SK-N-MC (cell line): Measurements from ENCODE around the gene CYFIP2.
A peak's percentile ranks its signal among the peaks of the same experiment; 100 is the strongest.

Source experiments
- DNase-seq: peaks from one replicate; pipeline ENCODE4 v3.0.0-alpha.2; 2011; ENCODE audit warnings: low read depth, low spot score
- H3K27ac ChIP-seq: fragments of 200-600 bp; sonication (generic); 2 replicates; pipeline ENCODE4 v1.5.1; 2016; ENCODE audit warnings: mixed run types
- H3K36me3 ChIP-seq: fragments of 200-600 bp; sonication (generic); 2 replicates; pipeline ENCODE4 v1.6.1; 2017; ENCODE audit warnings: antibody characterized with exemption, low read length, mixed read lengths; ENCODE audit not compliant: insufficient read depth
- H3K4me3 ChIP-seq: fragments of 200-600 bp; sonication (generic); 2 replicates; pipeline ENCODE4 v1.5.1; 2016
- H3K9ac ChIP-seq: fragments of 200-600 bp; sonication (generic); 2 replicates; pipeline ENCODE4 v1.8.0; 2017; ENCODE audit warnings: mixed run types, mixed read lengths; ENCODE audit not compliant: insufficient read length
- H3K9me3 ChIP-seq: fragments of 200-600 bp; sonication (generic); 2 replicates; pipeline ENCODE4 v1.6.1; 2017; ENCODE audit warnings: low read depth, mild to moderate bottlenecking, antibody characterized with exemption, low read length, moderate library complexity, mixed read lengths
- EZH2 ChIP-seq: fragments of 200-600 bp; sonication (generic); IDR thresholded peaks from one replicate; pipeline ENCODE4 v1.6.1; 2017; ENCODE audit warnings: antibody characterized with exemption
- FOXP2 ChIP-seq: optimal IDR thresholded peaks from 2 replicates; pipeline ENCODE3; 2011; ENCODE audit warnings: mild to moderate bottlenecking, moderate library complexity; ENCODE audit not compliant: insufficient read depth; ENCODE audit errors: extremely low read length, control extremely low read depth
- POLR2AphosphoS5 ChIP-seq: IDR thresholded peaks from 2 replicates; pipeline ENCODE4 v1.6.1; 2012; ENCODE audit warnings: mild to moderate bottlenecking, low read depth, low read length, borderline replicate concordance

CYFIP2 gene

GRCh38 chr5:157267761-157268480 is 2.0 kb downstream of the CYFIP2 start:
- DNase-seq: no peak
- Histone ChIP-seq H3K9me3 (no peaks in the 10 kb centered on the region), H3K4me3 (no peak overlapping the region), H3K9ac (no peak overlapping the region), H3K27ac (no peak overlapping the region), H3K36me3 (no peaks in the 10 kb centered on the region)
- no peak for TF ChIP-seq POLR2AphosphoS5
- TF ChIP-seq EZH2: no peak
- TF ChIP-seq FOXP2: no peak

- Histone ChIP-seq H3K9ac (no peak overlapping the region), H3K36me3 (no peaks in the 10 kb centered on the region), H3K27ac (no peak overlapping the region), H3K9me3 (no peaks in the 10 kb centered on the region), H3K4me3 (no peak overlapping the region)
- no peak for DNase-seq
- TF ChIP-seq EZH2: no peak
- TF ChIP-seq POLR2AphosphoS5: no peak
- no peak for TF ChIP-seq FOXP2
These were observed 3.3 kb downstream of the CYFIP2 start for GRCh38 chr5:157269165-157269671.

- H3K9ac ChIP-seq: no peak overlapping the region
- no peak overlapping the region for H3K27ac ChIP-seq
- H3K4me3 ChIP-seq: no peak overlapping the region
- H3K36me3 ChIP-seq: no peaks in the 10 kb centered on the region
- H3K9me3 ChIP-seq: no peaks in the 10 kb centered on the region; the same call in 1 of the 2 replicates
- TF ChIP-seq EZH2 (no peak), POLR2AphosphoS5 (no peak), FOXP2 (no peak)
- no peak for DNase-seq
These were observed 3.9 kb downstream of the CYFIP2 start for GRCh38 chr5:157269761-157270272.

GRCh38 chr5:157270771-157271170 is 4.8 kb downstream of the CYFIP2 start:
- H3K9ac ChIP-seq: no peak overlapping the region

GRCh38 chr5:157271740-157272271 is 5.9 kb downstream of the CYFIP2 start:
- TF ChIP-seq EZH2 (no peak), FOXP2 (no peak), POLR2AphosphoS5 (no peak)
- H3K4me3 ChIP-seq: no peak overlapping the region
- H3K27ac ChIP-seq: peak overlapping the region; percentile 26; the same call in 1 of the 2 replicates
- H3K36me3 ChIP-seq: no peaks in the 10 kb centered on the region
- no peak for DNase-seq
- peak overlapping the region; percentile 30 for H3K9ac ChIP-seq
- H3K9me3 ChIP-seq: no peaks in the 10 kb centered on the region; the same call in 1 of the 2 replicates

More at GRCh38 chr5:157270771-157271170, 4.8 kb downstream of the CYFIP2 start:
- Histone ChIP-seq H3K27ac (no peak overlapping the region), H3K36me3 (no peaks in the 10 kb centered on the region), H3K9me3 (no peaks in the 10 kb centered on the region; the same call in 1 of the 2 replicates), H3K4me3 (no peak overlapping the region)
- DNase-seq: no peak
- TF ChIP-seq POLR2AphosphoS5 (no peak), EZH2 (no peak), FOXP2 (no peak)

- Histone ChIP-seq H3K36me3 (no peaks in the 10 kb centered on the region), H3K9ac (no peak overlapping the region), H3K9me3 (no peaks in the 10 kb centered on the region; the same call in 1 of the 2 replicates), H3K27ac (no peak overlapping the region), H3K4me3 (no peak overlapping the region)
- no peak for DNase-seq
- no peak for TF ChIP-seq FOXP2
- TF ChIP-seq EZH2: no peak
- TF ChIP-seq POLR2AphosphoS5: no peak
These were observed 7.2 kb downstream of the CYFIP2 start for GRCh38 chr5:157273131-157273556.

- TF ChIP-seq EZH2 (no peak), POLR2AphosphoS5 (no peak), FOXP2 (no peak)
- DNase-seq: no peak
- Histone ChIP-seq H3K36me3 (no peaks in the 10 kb centered on the region), H3K27ac (no peak overlapping the region), H3K4me3 (no peak overlapping the region), H3K9ac (no peak overlapping the region), H3K9me3 (no peaks in the 10 kb centered on the region; the same call in 1 of the 2 replicates)
These were observed 9.5 kb downstream of the CYFIP2 start for GRCh38 chr5:157275403-157275802.

GRCh38 chr5:157278319-157279037 is 12.6 kb downstream of the CYFIP2 start:
- no peaks in the 10 kb centered on the region; the same call in 1 of the 2 replicates for H3K9me3 ChIP-seq

More at GRCh38 chr5:157278319-157279037, 12.6 kb downstream of the CYFIP2 start:
- Histone ChIP-seq H3K36me3 (no peaks in the 10 kb centered on the region), H3K27ac (no peak overlapping the region), H3K9ac (no peak overlapping the region), H3K4me3 (no peak overlapping the region)
- TF ChIP-seq POLR2AphosphoS5: no peak
- TF ChIP-seq EZH2: no peak
- no peak for TF ChIP-seq FOXP2
- no peak for DNase-seq
